HCT116 (cell line): Measurements from ENCODE around the gene IGSF9. TPM values are rescaled to one million over a fixed set of nuclear protein-coding genes. Genes with fewer than 3 reads are reported as not detected.

ENCODE experiments used
- ATAC-seq: fragments of 200-7000 bp; cut with Tn5 transposase; 2 replicates; pipeline ENCODE4 v1.9.1; 2020; ENCODE audit warnings: mild to moderate bottlenecking, moderate library complexity
- BruUV-seq: library from RNA; stranded (reverse); fragments of 400-500 nt; replicated peaks from 2 replicates; lab custom pipeline; 2021; lab: Mats Ljungman, UMichigan
- CTCF ChIA-PET: fragments of 300-600 bp; sonication (Branson Sonifier 250); formaldehyde crosslinking; loops from one replicate; lab custom pipeline; 2021; ENCODE audit warnings: antibody characterized with exemption; lab: Charles Lee
- POLR2A ChIA-PET: fragments of 300-600, 350-600 bp; sonication (Branson Sonifier 250); formaldehyde crosslinking; loops from one replicate; lab custom pipeline; 2021; ENCODE audit warnings: antibody characterized with exemption; lab: Charles Lee
- RAD21 ChIA-PET, 2 experiments: fragments of 300-600 bp; sonication (Branson Sonifier 250); formaldehyde crosslinking; loops; one replicate each; lab custom pipeline; 2023; ENCODE audit warnings: low total read pairs in 2 of 2; ENCODE audit not compliant: uncharacterized antibody in 2 of 2, unreplicated experiment in 2 of 2, low non-redundant PET in 1 of 2; lab: Charles Lee
- DNase-seq: peaks from one replicate; pipeline ENCODE4 v3.0.0-alpha.2; 2010; ENCODE audit warnings: low read depth, low spot score
- H2AFZ ChIP-seq: fragments of 200-600 bp; shearing (Covaris generic), sonication (generic); 2 replicates; pipeline ENCODE4 v1.6.1; 2017; ENCODE audit warnings: low read depth, mixed run types, mixed read lengths, antibody characterized with exemption, low read length; ENCODE audit not compliant: poor library complexity, severe bottlenecking
- H3K27ac ChIP-seq: 2 replicates; pipeline ENCODE4 v1.5.1; 2012; ENCODE audit warnings: low read depth, low read length
- H3K27me3 ChIP-seq: fragments of 200-600 bp; sonication (generic); 2 replicates; pipeline ENCODE4 v1.6.1; 2016; ENCODE audit warnings: mixed run types, low read length, mixed read lengths; ENCODE audit not compliant: insufficient read depth
- H3K36me3 ChIP-seq, 2 experiments: fragments of 200-500 bp in 1 of 2; fragments of 200-600 bp in 1 of 2; sonication (Bioruptor generic) in 1 of 2; sonication (generic) in 1 of 2; 2 replicates each; pipeline versions ENCODE4 v1.5.1 to v1.6.1; 2014 to 2016; ENCODE audit warnings: low read length in 2 of 2, inconsistent platforms in 1 of 2, mixed read lengths in 1 of 2, mixed run types in 1 of 2; ENCODE audit not compliant: insufficient read depth in 2 of 2, control insufficient read depth in 1 of 2
- H3K4me1 ChIP-seq, 2 experiments: fragments of 200-600 bp in 1 of 2; sonication (generic) in 1 of 2; 2 replicates each; pipeline versions ENCODE4 v1.5.1 to v1.6.1; 2012 to 2017; ENCODE audit warnings: low read length in 2 of 2, inconsistent platforms in 1 of 2, mild to moderate bottlenecking in 1 of 2, mixed read lengths in 1 of 2, mixed run types in 1 of 2, moderate library complexity in 1 of 2; ENCODE audit not compliant: insufficient read depth in 2 of 2, control insufficient read depth in 1 of 2
- H3K4me2 ChIP-seq: fragments of 200-600 bp; sonication (generic); 2 replicates; pipeline ENCODE4 v1.6.1; 2017; ENCODE audit warnings: mixed run types, low read length, mixed read lengths
- H3K4me3 ChIP-seq, 2 experiments: fragments of 200-600 bp in 1 of 2; sonication (generic) in 1 of 2; replicated peaks in 1 of 2; 2 replicates each; pipeline ENCODE4 v1.5.1; 2011 to 2016; ENCODE audit warnings: low read length in 2 of 2, control low read depth in 1 of 2, low read depth in 1 of 2, mild to moderate bottlenecking in 1 of 2, mixed read lengths in 1 of 2, mixed run types in 1 of 2
- H3K79me2 ChIP-seq: fragments of 200-600 bp; sonication (generic); 2 replicates; pipeline ENCODE4 v1.6.1; 2017; ENCODE audit warnings: mild to moderate bottlenecking, mixed run types, low read length, moderate library complexity, mixed read lengths; ENCODE audit not compliant: insufficient read depth
- H3K9ac ChIP-seq: fragments of 200-600 bp; sonication (generic); 2 replicates; pipeline ENCODE4 v1.6.1; 2016; ENCODE audit warnings: low read length, mixed read lengths
- H3K9me2 ChIP-seq: fragments of 200-600 bp; sonication (generic), shearing (Covaris generic); 2 replicates; pipeline ENCODE4 v1.6.1; 2017; ENCODE audit warnings: mixed run types, mild to moderate bottlenecking, moderate library complexity; ENCODE audit not compliant: insufficient read depth
- H3K9me3 ChIP-seq, 2 experiments: fragments of 200-500 bp in 1 of 2; fragments of 200-600 bp in 1 of 2; sonication (Bioruptor generic) in 1 of 2; sonication (generic) in 1 of 2; 2 replicates each; pipeline ENCODE4 v1.6.1; 2014 to 2017; ENCODE audit warnings: low read length in 2 of 2, mixed read lengths in 2 of 2, inconsistent platforms in 1 of 2, low read depth in 1 of 2, mild to moderate bottlenecking in 1 of 2, mixed run types in 1 of 2, moderate library complexity in 1 of 2; ENCODE audit not compliant: control insufficient read depth in 1 of 2, insufficient read depth in 1 of 2
- H4K20me1 ChIP-seq: fragments of 200-600 bp; sonication (generic), shearing (Covaris generic); 2 replicates; pipeline ENCODE4 v1.6.1; 2017; ENCODE audit warnings: mixed run types, mild to moderate bottlenecking, moderate library complexity; ENCODE audit not compliant: insufficient read depth
- CEBPB ChIP-seq: IDR thresholded peaks from 2 replicates; pipeline ENCODE4 v1.6.1; 2012; ENCODE audit warnings: low read depth
- EZH2 ChIP-seq: fragments of 200-600 bp; sonication (generic); IDR thresholded peaks from 2 replicates; pipeline ENCODE4 v1.6.1; 2017; ENCODE audit warnings: antibody characterized with exemption, mixed run types
- EZH2phosphoT487 ChIP-seq: fragments of 200-600 bp; IDR thresholded peaks from 2 replicates; pipeline ENCODE4 v1.6.1; 2018; ENCODE audit warnings: antibody characterized with exemption, borderline replicate concordance
- SIN3A ChIP-seq: IDR thresholded peaks from 2 replicates; pipeline ENCODE4 v1.6.1; 2012; ENCODE audit warnings: low read depth
- SP1 ChIP-seq: IDR thresholded peaks from 2 replicates; pipeline ENCODE4 v1.6.1; 2012; ENCODE audit warnings: low read depth
- ZBTB33 ChIP-seq: IDR thresholded peaks from 2 replicates; pipeline ENCODE4 v1.6.1; 2011; ENCODE audit warnings: mild to moderate bottlenecking, low read length, moderate library complexity; ENCODE audit not compliant: insufficient replicate concordance; ENCODE audit errors: extremely low read depth
- ZNF274 ChIP-seq: fragments of 200-500 bp; sonication (Bioruptor generic); IDR thresholded peaks from 2 replicates; pipeline ENCODE4 v1.6.1; 2014; ENCODE audit warnings: mild to moderate bottlenecking, low read depth, low read length, inconsistent platforms
- intact Hi-C: fragments of 100-400 bp; cut with micrococcal nuclease; formaldehyde crosslinking; loops from 2 replicates; pipeline ENCODE4 v1.10.0; 2022
- total RNA-seq: library from RNA; stranded (reverse); gene quantifications from one replicate; pipeline ENCODE4 v1.2.1, GENCODE V29; 2021; ENCODE audit not compliant: unreplicated experiment
- TF ChIP-seq, protein P1 (sequence below): IDR thresholded peaks from 2 replicates; pipeline ENCODE4 v1.6.1; 2012

Gene IGSF9
- total RNA-seq, 1 experiment from 2014 or later, result 10.3 TPM

DNA sequence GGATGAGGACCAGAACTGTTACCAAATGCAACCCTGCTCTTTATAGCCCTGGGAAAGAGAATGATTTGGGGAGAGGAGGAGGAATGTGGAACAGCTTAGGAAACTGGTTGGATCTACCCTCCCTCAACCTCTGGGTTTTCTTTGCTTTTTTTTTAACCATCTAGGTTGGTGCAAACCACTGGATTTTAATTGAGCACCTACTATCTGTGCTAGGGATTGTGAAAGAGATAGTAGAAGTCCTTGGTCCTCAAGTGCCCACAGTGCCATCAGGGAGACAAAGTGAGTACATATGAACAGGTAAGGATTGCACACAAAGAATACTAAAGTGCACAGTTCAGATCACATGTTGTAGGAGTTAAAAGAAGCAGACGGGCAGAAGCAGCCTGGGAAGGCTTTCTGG is 24.8 kb downstream of the IGSF9 start (continued):
- TF ChIP-seq, protein P1, sequence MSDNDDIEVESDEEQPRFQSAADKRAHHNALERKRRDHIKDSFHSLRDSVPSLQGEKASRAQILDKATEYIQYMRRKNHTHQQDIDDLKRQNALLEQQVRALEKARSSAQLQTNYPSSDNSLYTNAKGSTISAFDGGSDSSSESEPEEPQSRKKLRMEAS, result no peak
- no peak for TF ChIP-seq ZNF274
- TF ChIP-seq CEBPB, result no peak
- TF ChIP-seq EZH2, result no peak

DNA sequence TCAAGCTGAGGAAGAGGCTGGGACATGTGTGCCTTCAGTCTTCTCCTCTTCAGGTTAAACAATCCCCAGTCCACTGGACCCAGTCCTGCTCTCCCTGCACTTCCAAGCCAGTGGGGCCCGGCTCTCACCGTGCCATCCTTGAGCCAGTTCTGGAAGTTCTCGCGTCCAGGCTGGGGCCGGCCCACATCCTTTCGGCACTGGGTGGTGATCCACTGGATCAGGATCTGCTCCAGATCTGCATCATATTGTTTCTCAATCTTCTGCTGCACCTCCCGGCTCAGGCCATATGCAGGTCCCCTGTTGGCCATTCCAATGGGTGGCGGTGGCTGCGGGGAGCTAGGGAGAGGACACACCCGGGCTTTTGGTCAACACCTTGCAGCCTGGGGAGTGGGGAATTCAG is 25.2 kb downstream of the IGSF9 start:
- CTCF ChIA-PET, result no interaction called here
- no peak for TF ChIP-seq ZBTB33
- no peak for TF ChIP-seq EZH2phosphoT487
- no peak for TF ChIP-seq EZH2
- no peak for TF ChIP-seq SIN3A
- no peak for TF ChIP-seq SP1
- H3K4me3 ChIP-seq, result no peak overlapping the region
- H4K20me1 ChIP-seq, result no peaks in the 10 kb centered on the region; the same call in 1 of the 2 replicates
- POLR2A ChIA-PET, result no interaction called here
- intact Hi-C loops, result no loop called here
- H2AFZ ChIP-seq, result no peak overlapping the region
- H3K79me2 ChIP-seq, result peaks cover 36% of the 10 kb centered on the region
- H3K4me2 ChIP-seq, result no peak overlapping the region
- H3K4me1 ChIP-seq, result peaks cover 20 to 48% of the 10 kb centered on the region in 2 experiments
- ATAC-seq (no peak), DNase-seq (no peak)
- no peaks in the 10 kb centered on the region for H3K9me3 ChIP-seq
- H3K9ac ChIP-seq, result no peak overlapping the region
- H3K27ac ChIP-seq, result no peak overlapping the region
- H3K36me3 ChIP-seq, result peaks cover 7 to 14% of the 10 kb centered on the region in 2 experiments; a peak in 2 of 4 replicates
- no peaks in the 10 kb centered on the region for H3K27me3 ChIP-seq
- no TSS peak for BruUV-seq
- RAD21 ChIA-PET, result no interaction called here
- no peaks in the 10 kb centered on the region for H3K9me2 ChIP-seq
